GM12878 (cell line): Measurements from ENCODE around the gene NIPAL1. TPM values are rescaled to one million over a fixed set of nuclear protein-coding genes. Genes with fewer than 3 reads are reported as not detected.

Experiments
- BCL11A ChIP-seq: IDR thresholded peaks from 2 replicates; pipeline ENCODE4 v1.6.1; 2011; ENCODE audit warnings: low read depth, low read length
- BCL3 ChIP-seq: IDR thresholded peaks from 2 replicates; pipeline ENCODE4 v1.6.1; 2011; ENCODE audit warnings: borderline replicate concordance, low read depth, mild to moderate bottlenecking, moderate library complexity, low read length; ENCODE audit not compliant: insufficient read depth, poor library complexity, severe bottlenecking
- CEBPZ ChIP-seq: fragments of 150-350 bp; IDR thresholded peaks from 2 replicates; pipeline ENCODE4 v1.6.1; 2016; ENCODE audit warnings: low read depth, low read length
- EED ChIP-seq: sonication (generic); IDR thresholded peaks from 2 replicates; pipeline ENCODE4 v1.6.1; 2016; ENCODE audit warnings: antibody characterized with exemption, low read depth
- ETV6 ChIP-seq, 2 experiments: fragments of 450-650 bp in 1 of 2; IDR thresholded peaks in 1 of 2; conservative IDR thresholded peaks in 1 of 2; 2 replicates each; pipeline ENCODE4 v1.6.1; 2014; ENCODE audit warnings: antibody characterized with exemption in 1 of 2, borderline replicate concordance in 1 of 2, low read depth in 1 of 2, mild to moderate bottlenecking in 1 of 2, moderate library complexity in 1 of 2
- HDAC2 ChIP-seq: fragments of 200-600 bp; sonication (generic); IDR thresholded peaks from 2 replicates; pipeline ENCODE4 v1.6.1; 2017
- IKZF1 ChIP-seq: fragments of 450-650 bp; conservative IDR thresholded peaks from 2 replicates; pipeline ENCODE4 v1.6.1; 2017; ENCODE audit warnings: antibody characterized with exemption, mild to moderate bottlenecking
- JUND ChIP-seq: IDR thresholded peaks from 2 replicates; pipeline ENCODE4 v1.6.1; 2012; ENCODE audit warnings: low read depth, mild to moderate bottlenecking, low read length, improper control_type of control experiment, moderate library complexity
- KDM1A ChIP-seq: fragments of 200-600 bp; sonication (generic); IDR thresholded peaks from 2 replicates; pipeline ENCODE4 v1.6.1; 2016; ENCODE audit warnings: borderline replicate concordance
- LARP7 ChIP-seq: fragments of 450-650 bp; IDR thresholded peaks from 2 replicates; pipeline ENCODE4 v1.6.1; 2017; ENCODE audit warnings: mild to moderate bottlenecking
- MYB ChIP-seq: fragments of 150-350 bp; IDR thresholded peaks from 2 replicates; pipeline ENCODE4 v1.6.1; 2014; ENCODE audit warnings: mild to moderate bottlenecking, low read depth, low read length, borderline replicate concordance
- NFIC ChIP-seq: IDR thresholded peaks from 2 replicates; pipeline ENCODE4 v1.6.1; 2012; ENCODE audit warnings: low read depth, mild to moderate bottlenecking, inconsistent platforms, low read length, moderate library complexity
- NR2C1 ChIP-seq: fragments of 450-650 bp; IDR thresholded peaks from 2 replicates; pipeline ENCODE4 v1.6.1; 2017; ENCODE audit warnings: antibody characterized with exemption, mild to moderate bottlenecking, moderate library complexity
- PBX3 ChIP-seq: IDR thresholded peaks from 2 replicates; pipeline ENCODE4 v1.6.1; 2011; ENCODE audit warnings: mild to moderate bottlenecking, low read depth, low read length, moderate library complexity; ENCODE audit not compliant: insufficient replicate concordance
- RELB ChIP-seq: fragments of 450-650 bp; IDR thresholded peaks from 2 replicates; pipeline ENCODE4 v1.6.1; 2017; ENCODE audit warnings: low read depth, mild to moderate bottlenecking, moderate library complexity
- RFX5 ChIP-seq: IDR thresholded peaks from 2 replicates; pipeline ENCODE4 v1.6.1; 2011; ENCODE audit warnings: low read depth, low read length, improper control_type of control experiment
- SP1 ChIP-seq: IDR thresholded peaks from one replicate; pipeline ENCODE4 v1.6.1; 2011; ENCODE audit warnings: low read depth, low read length
- STAT3 ChIP-seq: IDR thresholded peaks from 2 replicates; pipeline ENCODE4 v1.6.1; 2011; ENCODE audit warnings: low read depth, low read length, improper control_type of control experiment
- TARDBP ChIP-seq: IDR thresholded peaks from 2 replicates; pipeline ENCODE4 v1.6.1; 2016; ENCODE audit warnings: borderline replicate concordance
- TBL1XR1 ChIP-seq: IDR thresholded peaks from 2 replicates; pipeline ENCODE4 v1.6.1; 2012; ENCODE audit warnings: low read depth, low read length, improper control_type of control experiment
- USF1 ChIP-seq: IDR thresholded peaks from 2 replicates; pipeline ENCODE4 v1.6.1; 2011; ENCODE audit warnings: borderline replicate concordance, low read depth, mild to moderate bottlenecking, moderate library complexity, mixed read lengths, low read length; ENCODE audit not compliant: insufficient read depth; ENCODE audit errors: extremely low read length
- ZNF622 ChIP-seq: fragments of 450-650 bp; IDR thresholded peaks from 2 replicates; pipeline ENCODE4 v1.6.1; 2017; ENCODE audit warnings: mild to moderate bottlenecking, inconsistent platforms
- polyA plus RNA-seq, 11 experiments: library from polyadenylated mRNA; depleted of rRNA in 4 of 11; unstranded in 6 of 11; stranded (reverse) in 5 of 11; fragments of >200 nt; fragmentation: Nextera tagmentation in 4 of 11; fragmentation: Illumina TruSeq in 1 of 11; extraction: Ambion mirVana in 4 of 11; extraction: Trizol in 1 of 11; gene quantifications; 1 replicate in 1 of 11; 2 replicates in 10 of 11; pipeline versions ENCODE4 v1.2.1 to v1.2.3, GENCODE V29; 2011 to 2016; ENCODE audit warnings: inconsistent platforms in 2 of 11, missing spikeins in 2 of 11, low read depth in 1 of 11
- total RNA-seq, 4 experiments: library from RNA; depleted of rRNA in 3 of 4; stranded (reverse); fragments of >200 nt in 3 of 4; fragmentation: Illumina TruSeq in 1 of 4; extraction: Trizol in 1 of 4; gene quantifications; 2 replicates each; pipeline versions ENCODE4 v1.2.1 to v1.2.3, GENCODE V29; 2013 to 2021

NIPAL1 gene
- total and polyA plus RNA-seq, 10 of the 15 experiments (the other 5 are each of a cell fraction or from before 2014, with no cell fraction given) = 0.46 to 9.7 (median 5.9) TPM

GRCh38 chr4:48033825-48034413, 17.3 kb downstream of the NIPAL1 start (continued):
- TF ChIP-seq RELB (peak; percentile 72), NFIC (no peak), BCL3 (no peak), SP1 (no peak), EED (0 out of 2 replicates have a peak, but pooled peaks have one; percentile 21), HDAC2 (no peak), NR2C1 (no peak), KDM1A (no peak), IKZF1 (peak; percentile 45; the same call in 1 of the 2 replicates), STAT3 (no peak), TARDBP (no peak), LARP7 (no peak), MYB (no peak), JUND (no peak), USF1 (no peak), BCL11A (peak; percentile 72), TBL1XR1 (no peak), RFX5 (no peak), ETV6 (conservative IDR thresholded peaks at IDR 0.05 in 1 of 2, IDR thresholded peaks at IDR 0.05 in 1 of 2; ENCODE audit: borderline replicate concordance in 1 of 2, low read depth in 1 of 2) (no peak), CEBPZ (no peak), PBX3 (peak; percentile 82), ZNF622 (no peak)
